Esophagus mucosa (tissue), 1 donor: ENCODE measurements around the gene PEX14. TPM values are rescaled to one million over a fixed set of nuclear protein-coding genes. Genes with fewer than 3 reads are reported as not detected.
A peak's percentile ranks its signal among the peaks of the same experiment; 100 is the strongest.

Experiments
- ATAC-seq: fragments of 200-7000 bp; cut with Tn5 transposase; one replicate; pipeline ENCODE4 v1.9.1; 2020
- total RNA-seq: library from RNA; stranded (reverse); gene quantifications from one replicate; pipeline ENCODE4 v1.2.4, GENCODE V29; 2023
- donor health status: DM: yes; HTN: yes; CAD: no.

PEX14 gene
- total RNA-seq, 1 donor from 2014 or later, result 16.2 TPM

DNA sequence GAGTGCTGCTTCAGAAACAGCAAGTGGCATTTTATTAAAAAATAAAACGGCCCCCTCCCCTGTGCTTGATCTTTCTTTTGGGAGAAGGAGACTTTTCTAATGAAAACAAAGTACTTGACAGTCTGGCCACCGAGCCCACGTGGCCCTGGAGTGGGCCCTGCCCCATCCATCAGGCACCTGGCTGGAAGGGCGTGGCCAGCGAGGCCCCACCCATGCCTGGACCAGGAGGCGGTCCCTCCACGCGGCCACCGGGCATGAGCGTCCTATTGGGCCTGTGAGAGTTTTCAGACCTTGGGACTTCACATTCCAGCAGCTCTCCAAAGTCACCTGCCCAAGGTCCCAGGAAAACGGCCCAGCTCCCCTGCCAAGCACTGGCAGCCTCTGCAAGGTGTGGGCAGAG is 177.0 kb downstream of the PEX14 start:
- no peak for ATAC-seq

- no peak for ATAC-seq
Measured at GRCh38 chr1:10652626-10653025, 177.9 kb downstream of the PEX14 start.

DNA sequence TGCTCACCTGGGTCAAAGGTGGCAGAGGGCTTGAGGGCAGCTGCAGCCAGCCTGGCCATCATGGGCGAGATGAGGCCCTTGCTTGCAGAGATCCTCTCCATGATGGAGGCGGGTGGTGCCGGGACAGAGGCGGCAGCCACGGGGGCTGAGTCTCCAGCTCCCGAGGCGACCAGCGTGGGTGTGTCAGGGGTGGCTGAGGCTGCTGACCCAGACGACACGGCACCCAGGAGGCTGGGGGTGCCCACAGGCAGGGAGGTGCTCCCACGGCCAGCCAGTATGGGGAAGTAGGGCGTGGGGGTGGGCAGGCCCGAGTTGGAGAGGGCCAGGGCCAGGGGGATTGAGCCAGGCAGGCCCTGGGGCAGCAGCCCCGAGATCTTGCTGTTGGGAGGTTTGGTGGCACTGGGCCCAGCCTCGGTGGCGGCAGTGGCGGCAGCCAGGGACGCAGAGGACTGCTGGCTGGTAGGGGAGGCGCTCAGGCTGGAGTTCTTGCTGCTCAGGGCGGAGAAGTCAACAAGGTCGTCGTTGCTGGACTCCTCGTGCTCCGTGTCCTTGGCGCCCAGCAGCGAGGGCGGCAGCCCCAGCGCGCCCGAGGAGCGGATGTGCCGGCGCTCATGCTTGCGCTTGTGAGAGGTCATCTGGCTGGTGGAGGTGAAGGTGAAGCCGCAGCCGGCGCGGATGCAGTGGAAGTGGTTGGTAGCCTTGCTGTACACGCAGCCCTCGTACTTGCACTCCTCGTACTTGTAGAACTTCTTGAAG is 178.8 kb downstream of the PEX14 start:
- ATAC-seq, result no peak

DNA sequence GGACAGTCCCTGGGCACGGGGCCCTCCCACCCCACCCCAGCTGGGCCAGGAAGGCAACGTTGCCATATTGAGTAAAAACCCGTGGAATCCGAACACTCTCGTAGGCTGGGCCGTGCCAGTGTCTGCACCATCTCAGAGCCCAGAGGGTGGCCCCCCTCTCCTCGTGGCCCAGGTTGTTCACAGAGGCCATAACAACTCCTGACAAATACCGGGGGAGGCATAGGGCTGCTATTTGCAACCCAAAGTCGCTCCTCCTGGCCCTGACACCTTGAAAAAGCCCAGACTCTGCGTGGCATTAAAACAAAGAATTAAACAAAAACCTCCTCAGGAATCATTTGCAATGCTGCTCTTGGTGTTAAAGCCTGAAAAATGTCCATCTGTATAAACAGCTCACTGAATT is 180.3 kb downstream of the PEX14 start:
- no peak for ATAC-seq

DNA sequence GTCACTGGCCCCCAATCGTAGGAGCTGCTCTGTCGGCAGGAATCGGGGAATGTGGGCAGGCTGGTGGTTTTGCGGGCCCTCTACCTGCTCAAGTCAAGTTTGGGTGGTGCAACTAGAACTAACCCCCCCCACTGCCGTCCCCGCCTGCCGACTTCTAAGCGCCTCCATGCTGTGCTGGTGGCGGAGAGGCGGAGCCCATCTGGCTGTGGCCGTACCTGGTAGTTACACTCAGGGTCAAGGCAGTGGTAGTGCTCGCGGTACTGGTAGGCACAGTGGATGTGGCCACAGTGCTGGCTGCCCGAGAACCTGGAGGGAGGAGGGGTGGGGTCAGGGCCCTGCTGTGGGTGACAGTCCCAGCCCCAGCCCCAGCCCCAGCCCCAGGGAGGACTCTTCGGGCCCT is 181.7 kb downstream of the PEX14 start:
- no peak for ATAC-seq

GRCh38 chr1:10657088-10657847 is 182.5 kb downstream of the PEX14 start:
- no peak for ATAC-seq

DNA sequence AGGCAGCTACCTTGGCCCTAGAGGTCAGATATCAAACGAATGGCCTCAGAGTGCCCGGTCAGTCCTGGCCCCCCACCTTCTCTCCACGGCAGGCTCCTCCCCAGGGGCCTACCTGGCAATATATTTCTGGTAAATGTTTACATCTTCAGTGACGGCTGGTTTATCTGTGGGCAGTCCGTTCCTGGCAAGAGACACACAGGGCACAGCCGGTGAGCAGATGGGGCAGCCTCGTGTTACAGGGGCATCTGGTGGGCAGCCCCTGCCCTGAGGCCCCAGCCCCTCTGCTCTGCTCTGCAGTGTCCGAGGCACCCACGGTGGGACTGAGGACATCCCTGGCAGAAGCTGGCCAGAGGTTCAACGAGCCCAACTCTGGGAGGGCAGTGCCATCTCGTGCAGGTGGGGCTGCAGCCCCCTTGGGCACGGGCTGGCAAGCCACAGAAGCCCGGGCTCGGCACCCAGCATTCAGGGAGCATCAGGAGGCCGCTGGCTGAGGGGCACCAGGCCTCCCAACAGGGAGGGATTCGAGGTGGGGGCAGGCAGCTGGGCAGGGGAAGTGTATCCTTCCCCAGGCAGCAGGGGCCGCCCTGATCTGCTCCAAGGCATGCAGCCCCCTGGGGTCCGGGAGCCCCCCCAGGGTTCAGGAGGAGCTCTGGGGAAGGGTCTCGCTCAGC is 183.8 kb downstream of the PEX14 start:
- no peak for ATAC-seq

GRCh38 chr1:10659218-10659617 is 184.5 kb downstream of the PEX14 start:
- ATAC-seq, result no peak

- ATAC-seq, result no peak
Measured at GRCh38 chr1:10659646-10660540, 185.1 kb downstream of the PEX14 start.

DNA sequence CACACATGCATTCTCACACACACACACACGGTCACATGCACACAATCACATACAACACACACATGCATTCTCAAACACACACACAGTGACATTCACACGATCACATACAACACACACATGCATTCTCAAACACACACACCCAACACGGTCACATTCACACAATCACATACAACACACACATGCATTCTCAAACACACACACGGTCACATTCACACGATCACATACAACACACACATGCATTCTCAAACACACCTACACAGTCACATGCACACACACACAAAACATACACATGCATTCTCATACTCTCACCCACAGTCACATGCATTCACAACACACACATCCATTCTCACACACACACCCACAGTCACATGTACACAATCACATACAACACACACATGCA is 186.7 kb downstream of the PEX14 start:
- no peak for ATAC-seq

DNA sequence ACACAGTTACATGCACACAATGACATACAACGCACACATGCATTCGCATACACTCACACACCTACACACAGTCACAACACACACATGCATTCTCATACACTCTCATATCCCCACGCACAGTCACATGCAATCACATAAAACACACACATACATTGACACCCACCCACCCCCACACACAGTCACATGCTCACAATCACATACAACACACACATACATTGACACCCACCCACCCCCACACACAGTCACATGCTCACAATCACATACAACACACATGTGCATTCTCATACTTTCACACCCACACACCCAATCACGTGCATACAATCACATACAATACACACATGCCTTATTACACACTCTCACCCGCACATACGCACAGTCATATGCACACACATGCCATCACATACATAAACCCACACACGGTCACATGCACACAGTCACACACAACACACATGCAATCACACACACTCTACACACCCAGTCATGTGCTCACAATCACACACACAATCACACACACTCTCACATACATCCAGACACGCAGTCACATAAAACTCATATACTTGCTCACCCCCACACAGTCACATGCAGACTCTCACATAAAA is 187.4 kb downstream of the PEX14 start:
- no peak for ATAC-seq

GRCh38 chr1:10662824-10663677 is 188.3 kb downstream of the PEX14 start:
- no peak for ATAC-seq

GRCh38 chr1:10663678-10664035 is 188.9 kb downstream of the PEX14 start:
- ATAC-seq, result no peak

DNA sequence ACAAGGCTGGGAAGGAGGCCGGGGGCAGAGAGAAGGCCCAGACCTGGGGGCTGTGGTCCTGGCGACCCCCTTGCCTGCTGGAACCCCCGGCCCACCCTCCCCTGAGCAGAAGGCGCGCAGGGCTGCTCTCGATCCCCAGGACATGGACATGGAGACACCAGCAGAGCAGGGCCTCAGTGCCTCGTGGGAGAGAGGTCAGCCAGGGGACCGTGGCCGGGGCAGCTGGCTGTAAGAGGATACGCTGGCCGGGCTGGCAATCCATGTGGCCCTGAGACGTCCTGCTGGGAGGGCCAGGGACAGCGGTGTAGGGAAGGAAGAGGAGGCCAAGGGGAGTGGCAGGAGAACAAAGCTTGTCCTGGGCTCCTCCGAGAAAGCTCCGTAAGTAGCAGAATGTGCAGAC is 189.5 kb downstream of the PEX14 start:
- ATAC-seq, result no peak

- no peak for ATAC-seq
Measured at GRCh38 chr1:10665226-10665625, 190.5 kb downstream of the PEX14 start.

DNA sequence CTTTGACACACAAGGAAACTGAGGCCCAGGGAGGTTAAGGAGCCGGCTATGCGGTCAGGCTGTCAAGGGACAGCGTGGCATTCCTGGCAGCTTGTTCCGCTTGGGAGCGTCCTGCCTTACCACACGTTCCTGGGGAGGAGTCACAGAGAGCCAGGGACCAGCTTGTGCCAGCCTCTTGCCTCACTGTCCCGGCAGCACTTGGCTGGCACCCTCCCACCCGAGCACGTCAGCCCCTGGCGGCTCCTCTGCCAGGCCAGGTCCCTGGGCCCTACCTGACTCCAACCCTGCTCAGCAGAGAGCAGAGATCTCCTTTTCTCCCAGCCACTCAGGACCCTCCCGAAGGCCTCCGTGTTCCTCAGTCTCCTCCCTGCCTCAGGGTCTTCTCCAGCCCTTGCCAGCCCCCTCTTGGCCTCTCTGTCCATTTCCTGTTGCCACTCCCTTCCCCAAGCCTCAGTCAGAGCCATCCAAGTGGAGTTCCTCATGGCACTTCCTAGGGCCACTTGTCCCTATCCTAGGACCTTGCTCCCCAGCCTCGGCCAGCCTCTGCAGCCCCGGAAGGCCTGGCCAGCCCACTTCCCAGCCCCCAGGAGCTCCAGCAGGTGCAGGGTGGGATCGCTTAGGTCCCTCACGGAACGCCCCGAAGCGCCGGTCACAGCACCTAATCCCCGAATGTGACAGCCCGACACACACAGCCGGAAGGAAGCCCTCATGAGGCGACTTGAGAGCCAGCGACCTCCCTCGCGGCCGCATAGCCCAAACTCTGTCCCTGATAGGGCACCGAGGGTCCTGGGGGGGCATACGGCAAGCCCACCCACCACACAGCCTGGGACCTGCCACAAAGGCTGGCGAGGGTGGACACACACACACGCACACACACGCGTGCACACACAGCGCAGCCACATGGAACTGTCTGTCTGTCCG is 191.4 kb downstream of the PEX14 start:
- ATAC-seq, result peak; percentile 21

DNA sequence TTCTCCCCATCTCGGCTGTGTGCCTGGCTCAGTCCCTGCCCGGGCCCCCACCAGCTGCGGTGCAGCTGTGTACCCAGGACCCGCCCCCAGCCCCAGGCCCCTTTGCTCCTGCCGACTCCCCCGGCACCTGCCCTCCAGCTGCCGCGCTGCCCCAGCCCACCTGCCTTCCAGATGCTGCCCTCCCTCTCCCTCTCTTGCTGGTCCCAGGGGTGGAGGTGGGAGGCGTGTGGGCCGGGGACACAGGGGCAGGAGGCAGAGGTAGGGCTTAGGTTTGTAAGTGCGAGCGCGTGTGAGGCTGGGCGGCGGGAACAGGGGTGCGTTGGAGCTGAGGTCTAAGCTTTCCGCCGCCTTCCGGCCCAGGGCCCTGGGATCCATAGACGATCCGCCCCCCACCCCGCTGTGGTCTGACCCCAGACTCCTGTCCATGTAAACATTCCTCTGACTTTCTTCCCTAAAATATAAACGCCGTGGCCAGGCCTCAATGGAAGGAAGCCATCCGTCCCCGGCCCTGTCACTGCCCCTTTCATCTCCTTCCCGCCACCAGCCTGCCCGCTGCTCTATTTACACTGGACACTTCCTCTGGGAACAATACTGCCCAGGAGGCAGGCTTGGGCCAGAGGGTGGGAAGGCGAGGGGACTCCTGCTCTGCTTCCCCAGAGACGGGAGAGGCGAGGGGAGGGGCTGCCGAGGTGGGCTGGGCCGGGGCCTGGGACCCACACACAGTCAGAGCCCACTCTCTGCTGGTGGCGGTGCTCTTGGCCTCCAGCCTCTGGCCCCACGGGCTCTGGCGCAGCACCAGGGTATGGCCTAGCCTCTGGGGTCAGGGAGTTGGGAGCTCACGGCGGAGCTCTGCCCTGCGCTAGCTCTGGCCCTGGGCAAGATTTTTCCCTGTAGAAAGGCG is 193.4 kb downstream of the PEX14 start:
- no peak for ATAC-seq

DNA sequence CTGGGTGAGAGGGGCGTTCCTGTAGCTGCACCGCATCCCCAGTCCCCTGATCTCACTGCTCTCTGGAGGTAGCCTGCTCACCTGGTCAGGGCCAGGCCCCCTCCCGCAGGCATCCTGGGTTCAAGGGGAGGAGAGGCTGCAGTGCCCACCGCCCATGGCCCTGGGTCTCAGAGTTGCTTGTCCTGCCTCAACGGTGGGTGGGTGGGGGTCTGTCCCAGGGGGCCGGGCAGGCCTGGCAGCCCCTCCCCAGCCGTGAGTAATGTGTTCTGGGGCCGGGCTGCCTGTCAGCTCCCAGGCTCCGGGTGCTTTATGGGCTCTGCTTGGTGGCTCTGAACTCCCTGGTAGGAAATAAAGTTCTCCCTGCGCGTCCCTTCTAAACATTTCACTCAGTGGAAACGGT is 194.8 kb downstream of the PEX14 start:
- no peak for ATAC-seq

DNA sequence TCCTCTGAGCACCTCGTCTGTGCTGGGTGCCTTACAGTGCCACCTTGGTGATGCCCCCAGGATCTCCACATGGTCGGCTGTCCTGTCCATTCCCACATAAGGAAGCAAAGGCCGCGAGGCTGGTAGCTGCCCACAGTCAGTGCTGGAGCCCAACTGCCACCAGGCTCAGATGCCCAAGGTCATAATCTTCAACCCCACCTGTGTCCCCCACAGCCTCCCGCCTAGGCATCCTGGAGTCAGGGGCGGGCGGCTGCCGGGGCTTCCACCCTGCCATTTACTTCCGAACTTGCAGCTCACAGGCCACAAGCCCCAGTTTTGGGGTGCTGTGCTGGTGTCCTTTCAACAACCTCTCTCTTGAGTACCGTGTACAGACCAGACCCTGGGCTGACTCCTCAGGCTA is 195.4 kb downstream of the PEX14 start:
- ATAC-seq, result no peak
